ENCODE measurements around the gene TAS1R3.

DNA sequence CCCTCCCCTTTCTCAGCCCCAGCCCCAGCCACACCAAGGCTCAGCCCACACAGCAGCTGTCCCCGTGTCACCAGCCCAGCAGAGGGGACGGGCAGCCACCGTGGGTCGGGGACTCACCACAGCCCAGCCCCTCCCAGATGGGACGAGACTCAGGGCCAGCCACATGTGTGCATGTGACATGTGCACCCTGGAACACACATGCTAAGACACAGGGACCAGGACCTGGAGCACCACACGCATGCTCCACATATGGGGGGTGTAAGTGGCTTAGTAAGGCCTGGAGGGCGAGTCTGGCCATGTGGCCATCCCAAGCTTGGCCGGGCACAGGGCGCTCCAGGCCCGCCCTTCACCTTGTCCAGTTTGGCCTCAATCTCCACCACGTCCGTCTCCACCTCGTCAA, 27.3 kb upstream of the TAS1R3 start:
- TF ChIP-seq, protein P1, sequence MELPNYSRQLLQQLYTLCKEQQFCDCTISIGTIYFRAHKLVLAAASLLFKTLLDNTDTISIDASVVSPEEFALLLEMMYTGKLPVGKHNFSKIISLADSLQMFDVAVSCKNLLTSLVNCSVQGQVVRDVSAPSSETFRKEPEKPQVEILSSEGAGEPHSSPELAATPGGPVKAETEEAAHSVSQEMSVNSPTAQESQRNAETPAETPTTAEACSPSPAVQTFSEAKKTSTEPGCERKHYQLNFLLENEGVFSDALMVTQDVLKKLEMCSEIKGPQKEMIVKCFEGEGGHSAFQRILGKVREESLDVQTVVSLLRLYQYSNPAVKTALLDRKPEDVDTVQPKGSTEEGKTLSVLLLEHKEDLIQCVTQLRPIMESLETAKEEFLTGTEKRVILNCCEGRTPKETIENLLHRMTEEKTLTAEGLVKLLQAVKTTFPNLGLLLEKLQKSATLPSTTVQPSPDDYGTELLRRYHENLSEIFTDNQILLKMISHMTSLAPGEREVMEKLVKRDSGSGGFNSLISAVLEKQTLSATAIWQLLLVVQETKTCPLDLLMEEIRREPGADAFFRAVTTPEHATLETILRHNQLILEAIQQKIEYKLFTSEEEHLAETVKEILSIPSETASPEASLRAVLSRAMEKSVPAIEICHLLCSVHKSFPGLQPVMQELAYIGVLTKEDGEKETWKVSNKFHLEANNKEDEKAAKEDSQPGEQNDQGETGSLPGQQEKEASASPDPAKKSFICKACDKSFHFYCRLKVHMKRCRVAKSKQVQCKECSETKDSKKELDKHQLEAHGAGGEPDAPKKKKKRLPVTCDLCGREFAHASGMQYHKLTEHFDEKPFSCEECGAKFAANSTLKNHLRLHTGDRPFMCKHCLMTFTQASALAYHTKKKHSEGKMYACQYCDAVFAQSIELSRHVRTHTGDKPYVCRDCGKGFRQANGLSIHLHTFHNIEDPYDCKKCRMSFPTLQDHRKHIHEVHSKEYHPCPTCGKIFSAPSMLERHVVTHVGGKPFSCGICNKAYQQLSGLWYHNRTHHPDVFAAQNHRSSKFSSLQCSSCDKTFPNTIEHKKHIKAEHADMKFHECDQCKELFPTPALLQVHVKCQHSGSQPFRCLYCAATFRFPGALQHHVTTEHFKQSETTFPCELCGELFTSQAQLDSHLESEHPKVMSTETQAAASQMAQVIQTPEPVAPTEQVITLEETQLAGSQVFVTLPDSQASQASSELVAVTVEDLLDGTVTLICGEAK (IDR thresholded peaks at IDR 0.05; ENCODE audit: borderline replicate concordance), result no peak
- TF ChIP-seq, protein P2, sequence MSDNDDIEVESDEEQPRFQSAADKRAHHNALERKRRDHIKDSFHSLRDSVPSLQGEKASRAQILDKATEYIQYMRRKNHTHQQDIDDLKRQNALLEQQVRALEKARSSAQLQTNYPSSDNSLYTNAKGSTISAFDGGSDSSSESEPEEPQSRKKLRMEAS (IDR thresholded peaks at IDR 0.05; ENCODE audit: low read depth, low read length), result no peak
- TF ChIP-seq SRF (IDR thresholded peaks at IDR 0.05; ENCODE audit: low read depth in 2 of 2, low read length in 2 of 2) (no peak), EP300 (IDR thresholded peaks at IDR 0.05; ENCODE audit: borderline replicate concordance in 1 of 2, control insufficient read depth in 1 of 2, low read depth in 2 of 2, low read length in 2 of 2) (no peak), DPF2 (IDR thresholded peaks at IDR 0.05) (no peak), NFIC (IDR thresholded peaks at IDR 0.05; ENCODE audit: low read depth, low read length) (no peak), MEF2A (IDR thresholded peaks at IDR 0.05; ENCODE audit: insufficient read depth, low read depth, low read length) (no peak), SIN3A (IDR thresholded peaks at IDR 0.05; ENCODE audit: low read depth, low read length) (no peak)
- TF ChIP-seq, protein P3, sequence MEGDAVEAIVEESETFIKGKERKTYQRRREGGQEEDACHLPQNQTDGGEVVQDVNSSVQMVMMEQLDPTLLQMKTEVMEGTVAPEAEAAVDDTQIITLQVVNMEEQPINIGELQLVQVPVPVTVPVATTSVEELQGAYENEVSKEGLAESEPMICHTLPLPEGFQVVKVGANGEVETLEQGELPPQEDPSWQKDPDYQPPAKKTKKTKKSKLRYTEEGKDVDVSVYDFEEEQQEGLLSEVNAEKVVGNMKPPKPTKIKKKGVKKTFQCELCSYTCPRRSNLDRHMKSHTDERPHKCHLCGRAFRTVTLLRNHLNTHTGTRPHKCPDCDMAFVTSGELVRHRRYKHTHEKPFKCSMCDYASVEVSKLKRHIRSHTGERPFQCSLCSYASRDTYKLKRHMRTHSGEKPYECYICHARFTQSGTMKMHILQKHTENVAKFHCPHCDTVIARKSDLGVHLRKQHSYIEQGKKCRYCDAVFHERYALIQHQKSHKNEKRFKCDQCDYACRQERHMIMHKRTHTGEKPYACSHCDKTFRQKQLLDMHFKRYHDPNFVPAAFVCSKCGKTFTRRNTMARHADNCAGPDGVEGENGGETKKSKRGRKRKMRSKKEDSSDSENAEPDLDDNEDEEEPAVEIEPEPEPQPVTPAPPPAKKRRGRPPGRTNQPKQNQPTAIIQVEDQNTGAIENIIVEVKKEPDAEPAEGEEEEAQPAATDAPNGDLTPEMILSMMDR (IDR thresholded peaks at IDR 0.05 in 2 of 3, conservative IDR thresholded peaks at IDR 0.05 in 1 of 3; ENCODE audit: control insufficient read depth in 2 of 3, extremely low read depth in 1 of 3, insufficient read depth in 1 of 3, low read depth in 3 of 3, low read length in 3 of 3), result no peak
- TF ChIP-seq, protein P4, sequence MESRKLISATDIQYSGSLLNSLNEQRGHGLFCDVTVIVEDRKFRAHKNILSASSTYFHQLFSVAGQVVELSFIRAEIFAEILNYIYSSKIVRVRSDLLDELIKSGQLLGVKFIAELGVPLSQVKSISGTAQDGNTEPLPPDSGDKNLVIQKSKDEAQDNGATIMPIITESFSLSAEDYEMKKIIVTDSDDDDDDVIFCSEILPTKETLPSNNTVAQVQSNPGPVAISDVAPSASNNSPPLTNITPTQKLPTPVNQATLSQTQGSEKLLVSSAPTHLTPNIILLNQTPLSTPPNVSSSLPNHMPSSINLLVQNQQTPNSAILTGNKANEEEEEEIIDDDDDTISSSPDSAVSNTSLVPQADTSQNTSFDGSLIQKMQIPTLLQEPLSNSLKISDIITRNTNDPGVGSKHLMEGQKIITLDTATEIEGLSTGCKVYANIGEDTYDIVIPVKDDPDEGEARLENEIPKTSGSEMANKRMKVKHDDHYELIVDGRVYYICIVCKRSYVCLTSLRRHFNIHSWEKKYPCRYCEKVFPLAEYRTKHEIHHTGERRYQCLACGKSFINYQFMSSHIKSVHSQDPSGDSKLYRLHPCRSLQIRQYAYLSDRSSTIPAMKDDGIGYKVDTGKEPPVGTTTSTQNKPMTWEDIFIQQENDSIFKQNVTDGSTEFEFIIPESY (IDR thresholded peaks at IDR 0.05), result no peak

Measured in GM12878 (cell line).